DMS153 treated with DMSO at 0.1 percent for 48 hours (cell line): ENCODE data around the gene U2SURP.
"Not testable (repeated sequence)": the region's sequence is repeated elsewhere in the genome, so short reads cannot be mapped to it uniquely, and the experiment has no call there.

ENCODE experiments used
- DNase-seq: peaks from one replicate; lab custom pipeline; 2025; ENCODE audit not compliant: unreplicated experiment; lab: John Stamatoyannopoulos, UW

The U2SURP gene

DNA sequence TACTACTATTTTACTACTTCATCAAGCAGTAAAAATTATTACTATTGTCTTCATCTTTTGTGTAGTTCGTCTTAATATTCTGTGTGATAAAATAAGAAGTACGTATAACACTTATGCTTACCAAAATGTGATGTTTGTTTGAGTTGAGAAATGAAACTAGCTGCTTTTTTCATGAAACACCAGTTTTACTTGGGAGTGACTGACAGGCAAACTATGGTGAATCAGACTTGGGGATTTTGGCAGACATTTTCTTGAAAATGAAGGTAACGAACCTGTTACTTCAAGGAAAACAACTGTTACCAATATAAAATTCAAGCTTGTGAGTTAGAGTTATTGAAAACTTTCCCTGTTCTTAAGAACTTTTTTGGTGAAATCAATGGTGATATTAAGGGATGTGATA is 10.3 kb downstream of the U2SURP start:
- no peak for DNase-seq

DNA sequence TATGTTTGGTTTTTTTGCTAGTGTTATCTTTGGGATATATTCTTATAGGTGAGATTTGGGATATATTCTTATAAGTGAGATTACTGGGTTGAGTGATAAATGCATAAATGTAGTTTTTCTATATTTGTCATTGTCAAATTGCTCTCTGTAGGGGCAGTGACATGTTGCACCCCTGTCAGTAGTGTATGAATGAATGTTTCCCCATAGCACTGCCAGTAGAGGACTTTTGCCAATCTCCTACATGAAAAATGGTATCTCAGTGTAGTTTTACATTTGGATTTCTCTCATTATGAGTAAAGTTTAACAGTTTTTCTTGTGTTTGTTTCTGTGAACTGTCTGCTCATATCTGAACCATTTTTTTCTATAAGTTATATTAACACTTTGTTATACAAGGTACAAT is 13.6 kb downstream of the U2SURP start:
- DNase-seq = no peak

DNA sequence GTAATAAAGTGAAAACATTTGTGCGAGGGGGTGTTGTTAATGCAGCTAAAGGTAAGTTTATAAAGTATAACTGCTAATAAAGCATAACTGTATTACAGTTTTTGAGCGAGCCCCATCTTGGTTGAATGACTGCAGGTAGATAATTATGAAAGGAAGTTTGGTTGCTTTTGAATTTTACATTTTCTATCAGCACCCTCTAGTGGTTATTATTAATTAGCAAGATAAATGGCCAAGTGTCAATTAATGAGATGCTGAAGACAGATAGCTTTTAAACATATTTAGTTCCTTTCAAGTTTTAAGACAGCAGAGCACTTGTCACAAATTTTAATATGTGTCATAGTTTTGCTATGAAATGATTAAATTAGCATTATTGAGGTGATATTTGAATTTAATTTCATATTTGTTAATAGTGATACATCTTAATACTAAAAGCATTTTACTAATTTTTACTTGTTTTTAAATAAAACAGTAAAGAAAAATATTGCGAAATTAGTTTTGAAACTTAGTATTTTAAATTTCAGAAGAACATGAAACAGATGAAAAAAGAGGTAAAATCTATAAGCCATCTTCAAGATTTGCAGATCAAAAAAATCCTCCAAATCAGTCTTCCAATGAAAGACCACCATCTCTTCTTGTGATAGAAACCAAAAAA is 15.1 kb downstream of the U2SURP start:
- DNase-seq = no peak

DNA sequence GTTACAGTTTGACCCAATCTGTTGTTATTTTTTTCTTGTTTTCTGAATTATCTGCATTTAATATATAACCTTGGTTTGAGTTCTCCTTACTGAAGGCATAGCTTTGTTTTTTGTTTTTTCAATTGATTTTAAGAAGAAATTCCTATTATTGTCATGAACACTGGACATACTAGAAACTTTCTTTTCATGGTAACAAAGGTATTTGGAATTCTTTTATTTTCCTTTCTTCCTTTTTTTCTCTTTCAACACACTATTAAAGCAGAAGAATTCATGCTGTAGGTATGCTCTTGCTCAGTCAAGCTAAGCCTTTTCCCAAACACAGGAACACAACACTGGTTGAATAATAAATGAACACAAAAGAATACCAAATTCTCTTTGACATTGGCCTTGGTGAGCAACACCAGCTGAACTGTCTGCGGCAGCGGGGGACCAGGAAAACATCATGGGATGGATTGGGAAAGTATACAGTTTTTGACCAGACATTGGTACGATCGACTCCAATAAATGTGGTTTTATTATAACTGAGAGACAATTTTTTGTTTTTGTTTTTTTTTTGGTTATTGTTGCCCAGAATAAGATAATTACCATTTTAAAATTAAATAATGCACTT is 23.1 kb downstream of the U2SURP start:
- DNase-seq = no peak

DNA sequence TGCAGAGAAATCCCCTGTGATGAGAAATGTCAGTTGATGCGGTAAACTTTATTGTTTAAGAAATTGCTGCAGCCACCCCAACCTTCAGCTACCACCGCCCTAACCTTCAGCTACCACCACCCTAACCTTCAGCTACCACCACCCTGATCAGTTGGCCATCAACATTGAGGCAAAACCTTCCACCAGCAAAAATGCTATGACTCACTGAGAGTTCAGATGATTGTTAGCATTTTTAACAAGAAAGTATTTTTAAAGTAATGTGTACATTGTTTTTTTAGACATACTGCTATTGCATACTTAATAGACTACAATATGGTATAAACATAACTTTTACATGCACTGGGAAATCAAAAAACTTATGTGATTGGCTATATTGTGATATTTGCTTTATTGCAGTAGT is 30.0 kb downstream of the U2SURP start:
- no peak for DNase-seq

DNA sequence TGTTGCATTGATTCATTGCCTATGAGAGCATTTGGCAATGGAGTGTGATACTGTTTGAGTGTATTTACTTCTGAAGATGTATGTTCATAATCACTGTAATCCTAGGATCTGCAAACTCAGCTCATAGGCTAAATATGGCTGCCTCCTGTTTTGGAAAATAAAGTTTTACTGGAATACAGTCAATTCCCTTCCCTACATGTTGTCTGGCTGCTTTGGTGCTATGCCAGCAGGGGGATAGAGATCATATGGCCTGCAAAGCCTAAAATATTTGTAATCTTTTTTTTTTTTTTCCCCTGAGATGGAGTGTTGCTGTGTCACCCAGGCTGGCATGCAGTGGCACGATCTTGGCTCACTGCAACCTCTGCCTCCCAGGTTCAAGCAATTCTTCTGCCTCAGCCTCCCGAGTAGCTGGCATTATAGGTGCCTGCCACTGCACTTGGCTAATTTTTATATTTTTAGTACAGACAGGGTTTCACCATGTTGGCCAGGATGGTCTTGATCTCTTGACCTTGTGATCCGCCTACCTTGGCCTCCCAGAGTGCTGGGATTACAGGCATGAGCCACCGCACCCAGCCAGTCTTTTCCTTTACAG is 30.5 kb downstream of the U2SURP start:
- DNase-seq = not testable (repeated sequence)

DNA sequence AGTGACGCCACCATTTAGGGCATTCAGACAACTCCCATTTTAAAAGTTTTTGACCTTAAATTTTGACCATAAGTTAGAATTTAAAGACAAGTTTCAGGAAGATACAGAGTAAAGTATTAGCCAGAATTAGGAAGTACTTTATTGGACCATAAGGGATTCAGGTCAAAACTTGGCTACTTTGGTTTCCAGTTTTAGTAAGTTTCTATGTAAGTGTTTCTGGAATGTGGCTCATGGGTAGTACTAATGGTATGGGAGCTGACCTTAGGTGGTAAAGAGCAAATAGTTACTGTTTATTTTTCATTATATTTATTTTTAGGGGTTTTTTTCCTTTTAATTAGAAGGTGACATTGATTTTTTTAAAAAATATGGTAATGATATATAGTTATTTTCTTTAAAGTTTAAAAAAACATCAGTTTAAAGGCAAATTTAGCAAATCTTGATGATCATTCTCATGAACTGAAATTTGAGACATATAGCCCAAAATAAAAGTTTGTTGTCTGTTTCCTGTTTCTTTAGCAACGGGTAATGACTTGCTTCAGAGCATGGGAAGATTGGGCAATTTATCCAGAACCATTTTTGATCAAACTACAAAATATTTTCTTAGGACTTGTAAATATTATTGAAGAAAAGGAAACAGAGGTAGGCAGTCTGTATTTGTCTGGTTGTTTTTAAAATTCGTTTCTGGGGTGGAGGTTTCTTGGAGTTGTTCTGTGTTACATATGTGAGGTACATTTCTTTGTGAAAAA is 34.3 kb downstream of the U2SURP start:
- DNase-seq = no peak

DNA sequence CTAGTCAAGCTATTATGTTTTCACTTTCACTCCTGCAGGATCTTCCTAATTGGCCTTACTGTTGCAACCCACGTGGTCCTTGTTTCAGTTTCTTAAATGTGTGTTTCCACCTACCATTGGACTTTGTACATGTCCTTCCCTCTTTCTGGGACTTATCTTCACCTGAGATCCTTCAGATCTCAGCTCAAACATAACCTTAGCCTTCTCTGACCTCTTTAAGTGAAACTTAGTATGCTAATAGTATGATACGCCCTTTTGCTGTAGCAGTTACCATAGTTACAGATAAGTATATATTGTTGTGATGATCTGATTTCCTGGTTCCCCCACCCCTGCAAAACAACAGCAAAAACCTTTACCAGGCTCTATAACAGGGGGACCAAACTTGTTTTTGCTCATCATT is 35.2 kb downstream of the U2SURP start:
- DNase-seq = no peak

DNA sequence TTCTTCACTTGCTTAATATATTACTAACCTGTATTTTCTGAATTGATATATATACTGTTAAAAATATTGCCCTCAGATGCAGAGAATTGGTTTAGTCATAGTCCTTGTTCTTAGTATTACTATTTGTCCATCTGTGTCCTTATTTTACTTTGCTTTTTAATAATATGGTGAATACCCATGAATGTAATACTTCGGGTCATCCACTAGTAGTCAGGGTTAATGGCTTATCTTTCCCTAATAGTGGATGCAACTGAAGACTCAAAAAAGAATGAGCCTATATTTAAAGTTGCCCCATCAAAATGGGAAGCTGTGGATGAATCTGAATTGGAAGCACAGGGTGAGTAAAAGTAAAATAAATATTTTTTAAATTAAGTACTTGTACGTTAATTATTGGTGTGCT is 36.5 kb downstream of the U2SURP start:
- DNase-seq = no peak

DNA sequence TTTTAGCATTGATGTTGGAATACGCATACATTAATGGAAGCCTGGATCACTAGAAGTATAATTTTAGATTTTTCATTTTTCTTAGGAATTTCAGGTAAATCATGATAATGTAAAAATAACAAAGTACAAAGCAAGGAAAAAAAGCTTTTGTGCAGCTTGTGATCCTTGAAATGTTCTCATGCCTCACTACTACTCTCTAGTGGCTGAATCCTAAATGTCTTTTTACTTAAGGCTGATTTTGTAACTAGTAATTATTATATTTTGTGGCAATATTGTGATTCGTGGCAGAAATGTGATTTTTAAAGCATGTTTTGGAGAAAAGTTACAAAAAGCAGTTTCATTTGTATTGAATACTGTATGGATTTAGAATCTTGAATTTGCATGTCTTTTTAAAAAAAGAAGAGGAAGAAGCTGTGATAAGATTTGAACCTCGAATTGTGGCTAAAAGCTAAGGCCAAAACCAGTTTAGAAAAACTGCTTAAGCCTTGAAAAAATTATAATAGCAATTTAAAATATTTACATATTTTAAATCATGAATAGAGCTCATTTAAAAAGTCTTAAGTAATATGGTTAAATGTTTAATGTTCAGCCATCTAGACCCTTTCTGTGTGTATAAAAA is 39.0 kb downstream of the U2SURP start:
- DNase-seq = no peak

DNA sequence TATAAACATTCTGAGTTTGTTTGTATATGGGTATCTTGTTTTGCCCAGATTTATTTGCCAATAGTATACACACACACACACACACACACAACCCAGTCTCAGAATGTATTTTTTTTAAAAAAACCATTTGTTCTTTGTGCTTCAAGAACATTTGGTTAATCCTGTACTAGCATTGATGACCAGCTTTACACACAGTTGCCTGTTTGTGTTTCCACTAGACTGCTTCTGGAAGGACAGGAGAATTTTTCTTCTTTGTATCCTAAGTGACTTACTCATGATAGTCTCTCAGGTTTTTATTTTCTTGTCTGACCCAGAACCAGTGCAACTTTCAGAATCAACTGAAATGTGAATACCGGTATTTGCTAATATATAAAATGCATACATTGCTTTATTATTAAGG is 40.5 kb downstream of the U2SURP start:
- no peak for DNase-seq

DNA sequence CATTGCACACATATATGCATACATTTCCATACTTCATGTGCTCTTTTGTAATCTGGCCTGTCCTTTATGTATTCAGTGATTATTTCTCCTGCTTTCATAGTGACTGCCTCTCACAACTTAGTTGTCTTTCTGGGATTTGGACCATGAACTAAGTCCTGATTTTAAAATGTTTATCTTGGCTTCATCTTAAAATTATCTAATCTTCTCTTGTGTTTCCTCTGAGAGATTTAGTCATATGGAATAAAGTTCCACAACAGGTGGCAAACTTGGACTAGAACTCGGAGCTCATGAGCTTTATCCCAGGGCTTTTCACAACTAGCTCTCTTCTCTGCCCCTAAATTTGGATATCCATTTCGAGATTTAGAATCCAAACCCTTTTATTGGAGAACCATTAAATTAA is 44.3 kb downstream of the U2SURP start:
- DNase-seq = no peak

DNA sequence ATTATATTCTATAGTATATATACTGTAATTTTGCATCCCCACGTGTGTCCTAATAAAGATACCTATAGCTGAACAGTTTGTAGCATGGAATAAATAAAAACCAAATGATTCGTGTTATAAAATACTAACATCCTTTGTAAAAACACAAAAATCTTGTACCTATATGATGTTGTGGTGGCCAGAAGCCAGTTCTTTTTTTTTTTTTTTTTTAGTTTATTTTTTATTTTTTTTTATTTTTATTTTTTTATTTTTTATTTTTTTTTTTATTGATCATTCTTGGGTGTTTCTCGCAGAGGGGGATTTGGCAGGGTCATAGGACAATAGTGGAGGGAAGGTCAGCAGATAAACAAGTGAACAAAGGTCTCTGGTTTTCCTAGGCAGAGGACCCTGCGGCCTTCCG is 44.7 kb downstream of the U2SURP start:
- DNase-seq = not testable (repeated sequence)

DNA sequence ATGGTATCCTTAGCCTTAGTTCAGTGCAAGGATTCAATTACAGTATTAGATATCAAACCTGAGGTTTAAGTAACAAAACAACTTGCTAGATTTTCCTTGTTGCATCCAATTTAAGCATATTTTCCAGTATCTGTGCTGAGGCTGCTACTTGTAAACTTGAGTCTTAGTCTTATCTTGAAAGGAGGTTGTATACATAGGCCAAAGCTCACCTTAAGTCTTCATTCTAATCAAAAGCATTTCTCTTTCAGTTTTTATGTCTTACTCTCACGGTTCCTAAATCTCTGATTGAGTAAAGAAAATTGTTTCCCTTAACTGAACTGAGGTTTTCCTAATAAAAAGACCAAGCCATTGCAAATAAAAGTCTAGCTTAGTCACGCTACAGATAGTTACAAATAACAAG is 52.6 kb downstream of the U2SURP start:
- DNase-seq = no peak

DNA sequence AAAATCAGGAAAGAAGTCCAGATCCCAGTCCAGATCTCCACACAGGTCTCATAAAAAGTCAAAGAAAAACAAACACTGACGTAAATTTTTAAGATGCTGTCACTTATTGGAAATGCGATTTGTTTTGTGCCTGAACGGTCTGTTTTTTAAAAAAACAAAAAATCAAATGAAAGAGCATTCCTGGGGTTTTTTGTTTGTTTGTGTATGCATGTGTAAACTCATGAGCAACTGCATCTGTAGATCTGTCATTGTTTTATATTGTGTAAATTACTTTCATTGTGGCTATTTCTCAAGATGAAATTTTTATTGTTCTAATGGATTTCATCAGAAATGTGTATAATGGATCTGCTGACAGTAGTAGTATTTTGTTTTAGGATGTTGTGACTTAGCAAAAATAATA is 55.0 kb downstream of the U2SURP start:
- no peak for DNase-seq

DNA sequence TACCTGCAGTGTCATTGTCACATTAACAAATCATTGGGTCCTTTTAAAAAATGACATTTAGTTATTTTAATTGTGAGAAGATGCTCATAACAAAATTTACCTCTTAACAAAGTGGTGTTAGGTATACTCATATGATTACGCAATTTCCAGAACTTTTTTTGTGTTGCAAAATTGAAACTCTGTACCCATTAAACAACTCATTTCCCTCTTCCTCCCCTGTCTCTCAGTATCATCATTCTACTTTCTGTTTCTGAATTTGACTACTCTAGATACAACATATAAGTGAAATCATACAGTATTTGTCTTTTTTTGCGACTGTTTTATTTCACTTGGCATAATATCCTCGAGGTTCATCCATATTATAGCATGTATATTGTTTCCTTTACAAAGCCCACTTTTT is 59.5 kb downstream of the U2SURP start:
- no peak for DNase-seq

DNA sequence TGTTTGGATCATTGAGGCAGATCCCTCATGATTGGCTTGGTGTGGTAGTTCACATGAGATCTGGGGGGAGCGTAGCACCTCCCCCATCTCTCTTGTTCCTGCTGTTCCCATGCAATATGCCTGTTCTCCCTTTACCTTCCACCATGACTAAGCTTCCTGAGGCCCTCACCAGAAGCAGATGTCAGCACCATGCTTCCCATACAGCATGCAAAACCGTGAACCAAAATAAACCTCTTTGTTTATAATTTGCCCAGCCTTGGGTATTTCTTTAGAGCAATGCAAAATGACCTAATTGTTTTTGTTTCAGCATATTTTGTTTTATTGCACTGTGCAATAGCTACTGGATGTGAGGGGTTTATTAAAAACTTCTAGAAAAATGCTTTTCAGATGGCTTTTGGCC is 61.6 kb downstream of the U2SURP start:
- no peak for DNase-seq

DNA sequence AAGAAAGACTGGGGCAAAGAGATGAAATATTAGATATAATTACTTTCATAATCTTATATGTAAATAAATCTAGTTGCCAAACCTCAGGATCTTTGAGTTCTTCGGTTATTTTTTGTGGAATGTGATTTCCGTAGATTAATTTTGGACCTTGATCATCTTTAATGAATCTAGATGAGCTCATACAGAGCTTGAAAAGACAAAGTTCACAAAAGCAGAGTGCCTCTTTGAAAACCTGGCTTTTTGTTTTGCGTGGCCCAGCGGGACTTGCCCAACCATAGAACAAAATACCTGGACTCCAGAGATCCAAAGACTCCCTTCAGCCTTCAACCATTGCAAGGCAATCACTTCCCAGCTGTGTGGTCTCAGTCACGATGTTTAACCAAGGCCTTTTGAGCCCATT is 63.4 kb downstream of the U2SURP start:
- DNase-seq = no peak

DNA sequence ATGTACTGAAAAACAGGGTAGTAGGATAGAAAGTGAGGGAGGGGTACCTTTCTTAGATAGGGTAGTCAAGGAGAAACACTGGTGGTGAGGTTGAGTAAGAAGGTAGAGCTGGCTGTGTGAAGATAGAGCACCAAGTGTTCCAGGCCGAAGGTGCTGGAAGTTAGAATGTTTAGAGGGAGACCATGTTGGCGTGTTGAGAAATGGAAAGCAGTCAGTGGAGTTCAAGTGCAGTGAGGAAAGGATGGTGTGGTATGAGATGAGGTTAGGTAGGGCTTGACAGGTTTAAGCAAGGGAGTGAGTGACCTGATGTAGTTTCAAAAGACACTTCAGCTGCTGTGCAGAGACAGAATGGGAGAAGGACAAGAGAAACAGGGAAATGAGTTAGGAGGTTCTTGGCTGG is 64.0 kb downstream of the U2SURP start:
- no peak for DNase-seq

DNA sequence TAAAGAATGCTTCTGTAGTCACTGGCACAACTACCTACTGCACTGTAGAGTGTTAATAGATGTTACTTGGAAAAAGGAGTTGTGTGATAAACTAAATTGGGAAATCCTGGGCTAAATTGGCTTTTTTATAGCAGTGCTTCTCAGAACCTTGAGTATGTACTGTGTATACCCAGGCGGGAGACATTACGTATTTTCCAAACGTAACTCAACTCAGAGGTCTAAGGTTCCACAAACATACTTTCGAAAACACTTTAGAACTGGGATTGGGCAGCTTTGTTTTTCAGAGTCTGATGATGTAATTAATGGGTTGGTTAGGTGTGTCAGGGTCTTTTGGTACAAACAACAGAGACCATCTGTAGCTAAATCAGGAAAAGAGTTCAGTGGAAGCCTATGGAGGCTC is 64.7 kb downstream of the U2SURP start:
- DNase-seq = no peak

DNA sequence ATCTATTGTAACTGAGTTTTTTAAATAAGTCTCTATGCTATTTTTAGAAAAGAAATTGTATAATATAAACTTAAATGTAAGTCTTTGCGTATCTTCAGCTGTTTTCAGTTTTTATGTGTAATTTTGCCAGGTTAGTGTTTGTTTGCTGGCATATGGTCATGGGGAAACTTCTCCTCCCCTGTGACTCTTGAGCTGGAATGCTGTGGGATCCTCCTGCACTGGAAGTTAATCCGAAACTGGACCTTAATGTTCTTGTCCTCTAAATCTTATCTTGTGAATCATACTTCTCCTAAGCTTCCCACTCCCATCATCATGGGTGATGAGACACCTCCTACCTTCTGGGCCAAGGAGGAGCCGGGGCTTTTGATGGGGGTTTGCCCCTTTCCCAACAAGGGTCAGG is 65.8 kb downstream of the U2SURP start:
- DNase-seq = no peak

DNA sequence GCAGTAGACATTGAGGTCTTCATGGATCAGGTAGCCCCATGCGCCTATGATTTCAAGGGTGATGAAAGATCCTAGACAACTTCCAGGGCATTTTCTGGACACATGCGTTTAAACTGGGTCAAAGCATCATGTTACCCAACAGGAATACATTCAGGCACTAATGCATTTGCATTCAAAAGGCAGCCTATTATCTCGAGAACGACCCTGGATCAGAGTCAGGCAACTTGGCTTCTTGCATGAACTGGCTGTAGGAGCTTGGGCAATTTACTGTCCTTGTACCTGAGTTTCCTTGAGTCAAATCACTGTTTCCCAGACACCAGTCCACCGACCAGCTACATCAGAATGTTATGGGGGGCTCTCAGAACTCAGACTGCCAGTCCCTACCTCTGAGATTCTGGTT is 66.7 kb downstream of the U2SURP start:
- no peak for DNase-seq
